Progenitor cell of endocrine pancreas (in vitro differentiated cells): ENCODE results near the gene SIAE. TPM values are rescaled to one million over a fixed set of nuclear protein-coding genes. Genes with fewer than 3 reads are reported as not detected.

Source experiments
- DNase-seq: peaks from one replicate; pipeline ENCODE4 v3.0.0; 2021; ENCODE audit warnings: low spot score; ENCODE audit not compliant: unreplicated experiment
- H3K27ac Mint-ChIP-seq: 2 replicates; pipeline ENCODE4 v1.8.0; 2021; ENCODE audit warnings: mild to moderate bottlenecking, moderate library complexity, mixed read lengths
- H3K27me3 Mint-ChIP-seq: 2 replicates; pipeline ENCODE4 v1.8.0; 2021; ENCODE audit warnings: mixed read lengths
- H3K36me3 Mint-ChIP-seq: 2 replicates; pipeline ENCODE4 v1.8.0; 2022; ENCODE audit warnings: mixed read lengths; ENCODE audit not compliant: insufficient read depth
- H3K4me1 Mint-ChIP-seq: 2 replicates; pipeline ENCODE4 v1.8.0; 2021; ENCODE audit warnings: low read depth, mixed read lengths
- H3K4me3 Mint-ChIP-seq: 2 replicates; pipeline ENCODE4 v1.8.0; 2021; ENCODE audit warnings: low read depth, mild to moderate bottlenecking, moderate library complexity, mixed read lengths
- H3K9me3 Mint-ChIP-seq: 2 replicates; pipeline ENCODE4 v1.8.0; 2021; ENCODE audit warnings: low read depth, mixed read lengths
- total RNA-seq: library from RNA; stranded (reverse); gene quantifications from 2 replicates; pipeline ENCODE4 v1.2.1, GENCODE V29; 2021
- TF ChIP-seq, protein P1 (sequence below): fragments of 200-600 bp; sonication (generic); IDR thresholded peaks from one replicate; pipeline ENCODE4 v1.5.0; 2021; ENCODE audit warnings: antibody characterized with exemption, mild to moderate bottlenecking; ENCODE audit not compliant: unreplicated experiment

SIAE gene
- total RNA-seq, 1 donor from 2014 or later: 8.7 TPM

DNA sequence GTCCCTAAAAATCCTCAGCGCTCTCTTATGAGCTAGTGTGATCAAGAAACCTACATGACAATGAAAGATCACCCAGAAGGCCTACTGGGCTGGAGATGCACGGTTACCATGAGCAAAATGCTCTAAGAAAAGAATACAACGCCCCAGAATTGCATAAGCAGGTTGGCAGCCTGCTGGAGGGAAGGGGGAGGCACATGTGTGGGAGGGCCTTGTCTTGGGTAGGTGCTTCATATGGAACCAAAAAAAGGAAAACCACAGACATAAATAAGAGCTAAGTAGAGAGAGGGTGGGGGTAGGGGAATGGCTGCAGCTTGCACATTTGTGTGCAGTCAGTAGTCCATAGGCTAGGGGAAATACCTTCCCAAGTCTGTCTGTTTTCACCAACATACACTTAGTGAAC, 2.8 kb downstream of the SIAE start:
- peaks cover 6% of the 10 kb centered on the region for H3K4me1 Mint-ChIP-seq
- H3K27ac Mint-ChIP-seq: no peak overlapping the region
- peaks cover 3% of the 10 kb centered on the region for H3K36me3 Mint-ChIP-seq
- no peaks in the 10 kb centered on the region for H3K27me3 Mint-ChIP-seq
- H3K9me3 Mint-ChIP-seq: no peaks in the 10 kb centered on the region
- TF ChIP-seq, protein P1, sequence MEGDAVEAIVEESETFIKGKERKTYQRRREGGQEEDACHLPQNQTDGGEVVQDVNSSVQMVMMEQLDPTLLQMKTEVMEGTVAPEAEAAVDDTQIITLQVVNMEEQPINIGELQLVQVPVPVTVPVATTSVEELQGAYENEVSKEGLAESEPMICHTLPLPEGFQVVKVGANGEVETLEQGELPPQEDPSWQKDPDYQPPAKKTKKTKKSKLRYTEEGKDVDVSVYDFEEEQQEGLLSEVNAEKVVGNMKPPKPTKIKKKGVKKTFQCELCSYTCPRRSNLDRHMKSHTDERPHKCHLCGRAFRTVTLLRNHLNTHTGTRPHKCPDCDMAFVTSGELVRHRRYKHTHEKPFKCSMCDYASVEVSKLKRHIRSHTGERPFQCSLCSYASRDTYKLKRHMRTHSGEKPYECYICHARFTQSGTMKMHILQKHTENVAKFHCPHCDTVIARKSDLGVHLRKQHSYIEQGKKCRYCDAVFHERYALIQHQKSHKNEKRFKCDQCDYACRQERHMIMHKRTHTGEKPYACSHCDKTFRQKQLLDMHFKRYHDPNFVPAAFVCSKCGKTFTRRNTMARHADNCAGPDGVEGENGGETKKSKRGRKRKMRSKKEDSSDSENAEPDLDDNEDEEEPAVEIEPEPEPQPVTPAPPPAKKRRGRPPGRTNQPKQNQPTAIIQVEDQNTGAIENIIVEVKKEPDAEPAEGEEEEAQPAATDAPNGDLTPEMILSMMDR: no peak
- H3K4me3 Mint-ChIP-seq: no peak overlapping the region
- DNase-seq: no peak

DNA sequence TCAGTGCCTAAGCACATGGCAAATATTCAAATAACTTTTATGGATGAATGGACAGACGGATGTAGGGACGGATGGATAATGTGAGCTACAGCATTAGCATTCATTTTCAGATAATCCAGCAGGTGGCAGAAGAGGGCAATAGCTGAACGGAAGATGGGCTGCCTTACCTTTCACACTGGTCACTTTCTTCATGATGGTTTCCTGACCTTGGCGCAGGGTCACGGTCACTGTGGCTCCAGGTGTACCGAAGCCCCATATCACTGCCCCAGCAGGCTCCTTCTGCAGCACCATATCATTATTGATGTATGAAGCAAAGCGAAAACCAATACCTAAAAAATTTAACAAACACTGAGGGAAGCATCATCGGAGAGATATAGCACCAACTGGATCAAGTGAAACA, 4.3 kb downstream of the SIAE start:
- Mint-ChIP-seq H3K36me3 (peaks cover 3% of the 10 kb centered on the region), H3K4me1 (peaks cover 6% of the 10 kb centered on the region), H3K9me3 (no peaks in the 10 kb centered on the region), H3K27me3 (no peaks in the 10 kb centered on the region), H3K27ac (no peak overlapping the region), H3K4me3 (no peak overlapping the region)
- TF ChIP-seq, protein P1: peak; percentile 78
- DNase-seq: peak; percentile 25

DNA sequence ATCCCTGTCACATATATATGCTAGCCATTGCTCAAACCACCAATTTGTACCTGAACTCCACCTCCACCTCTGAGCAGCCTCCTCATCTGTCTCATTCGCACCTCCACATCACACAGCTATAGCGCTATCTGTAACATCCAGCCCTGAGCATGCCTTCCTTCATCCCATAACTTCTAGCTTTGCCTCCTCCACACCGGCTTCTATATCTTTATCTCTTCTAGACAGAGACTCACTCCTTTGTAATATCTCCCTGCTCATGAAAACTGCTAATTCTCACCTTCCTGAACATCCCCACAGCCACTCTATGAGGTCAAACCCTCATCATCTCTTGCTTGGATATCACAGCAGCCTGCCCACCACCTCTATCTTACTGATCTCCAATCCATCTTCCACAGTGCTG, 5.9 kb downstream of the SIAE start:
- DNase-seq: no peak
- Mint-ChIP-seq H3K27ac (no peak overlapping the region), H3K4me3 (no peak overlapping the region), H3K27me3 (no peaks in the 10 kb centered on the region), H3K9me3 (no peaks in the 10 kb centered on the region), H3K4me1 (peaks cover 3% of the 10 kb centered on the region), H3K36me3 (peaks cover 3% of the 10 kb centered on the region)
- TF ChIP-seq, protein P1: no peak

DNA sequence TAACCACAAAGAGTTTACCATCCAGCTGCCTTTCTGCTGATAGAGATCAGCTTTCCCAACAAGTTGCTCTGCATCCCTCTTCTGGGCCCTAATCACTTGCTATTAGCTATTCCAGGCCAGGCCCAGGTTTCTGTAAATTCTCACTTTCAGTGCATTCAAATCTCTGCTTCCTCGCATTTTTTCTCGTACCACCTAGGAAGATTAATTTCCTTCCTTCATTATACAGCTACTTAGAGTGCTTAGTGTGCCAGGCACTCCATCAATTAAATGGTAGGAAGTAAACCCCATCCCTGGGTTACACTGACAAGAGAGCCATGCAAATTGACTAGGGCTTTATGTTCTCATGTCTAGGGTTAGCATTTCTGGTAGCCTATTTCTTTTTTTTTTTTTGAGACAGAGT, 9.7 kb downstream of the SIAE start:
- Mint-ChIP-seq H3K4me1 (no peaks in the 10 kb centered on the region), H3K27ac (no peak overlapping the region), H3K4me3 (no peak overlapping the region), H3K27me3 (no peaks in the 10 kb centered on the region), H3K9me3 (no peaks in the 10 kb centered on the region), H3K36me3 (peaks cover 7% of the 10 kb centered on the region)
- no peak for DNase-seq
- TF ChIP-seq, protein P1: no peak

DNA sequence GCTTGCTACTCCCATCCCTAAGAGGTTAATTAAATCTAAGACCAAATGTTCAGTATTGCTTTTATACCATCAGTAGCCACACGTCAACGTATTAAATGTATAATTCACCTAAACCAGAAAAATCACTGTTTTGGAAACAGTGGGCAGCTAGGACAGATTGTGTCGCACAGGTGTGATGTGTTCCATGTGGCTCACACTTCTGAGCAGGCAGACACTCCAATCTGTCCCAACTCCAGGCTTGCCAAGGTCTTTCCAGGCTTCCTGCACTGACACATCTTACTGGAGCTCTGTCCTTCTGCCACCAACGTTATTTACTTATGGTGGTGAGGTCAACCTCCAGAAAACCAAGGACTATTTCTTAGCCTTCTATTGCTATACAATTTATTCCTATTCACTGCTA, 11.4 kb downstream of the SIAE start:
- H3K9me3 Mint-ChIP-seq: no peaks in the 10 kb centered on the region
- no peaks in the 10 kb centered on the region for H3K4me1 Mint-ChIP-seq
- no peak for DNase-seq
- TF ChIP-seq, protein P1: no peak
- H3K27ac Mint-ChIP-seq: no peak overlapping the region
- H3K36me3 Mint-ChIP-seq: peaks cover 7% of the 10 kb centered on the region
- no peak overlapping the region for H3K4me3 Mint-ChIP-seq
- no peaks in the 10 kb centered on the region for H3K27me3 Mint-ChIP-seq
